Neural cell (in vitro differentiated cells): Measurements from ENCODE around the gene MAMSTR. TPM values are rescaled to one million over a fixed set of nuclear protein-coding genes. Genes with fewer than 3 reads are reported as not detected.

Experiments
- H2AFZ ChIP-seq: fragments of 200-600, 300-800 bp; sonication (generic), shearing (Covaris generic); 2 replicates; pipeline ENCODE4 v1.6.0; 2014; ENCODE audit warnings: low read depth, mild to moderate bottlenecking, antibody characterized with exemption, low read length, moderate library complexity
- H3F3A ChIP-seq: fragments of 200-600 bp; shearing (Covaris generic); 2 replicates; pipeline ENCODE4 v1.6.1; 2016; ENCODE audit warnings: mild to moderate bottlenecking, moderate library complexity, mixed read lengths, antibody characterized with exemption, low read length; ENCODE audit not compliant: insufficient read depth, poor library complexity, severe bottlenecking
- H3K27ac ChIP-seq: fragments of 200-600, 300-800 bp; sonication (generic), shearing (Covaris generic); 2 replicates; pipeline ENCODE4 v1.5.1; 2014; ENCODE audit warnings: mild to moderate bottlenecking, low read length, moderate library complexity
- H3K27me3 ChIP-seq: fragments of 300-800, 200-600 bp; sonication (generic), shearing (Covaris generic); 2 replicates; pipeline ENCODE4 v1.6.0; 2014; ENCODE audit warnings: mild to moderate bottlenecking, low read depth, low read length, moderate library complexity; ENCODE audit not compliant: insufficient read depth
- H3K36me3 ChIP-seq: fragments of 300-800, 200-600 bp; sonication (generic), shearing (Covaris generic); 2 replicates; pipeline ENCODE4 v1.5.1; 2014; ENCODE audit warnings: mild to moderate bottlenecking, antibody characterized with exemption, low read length, moderate library complexity; ENCODE audit not compliant: insufficient read depth
- H3K4me2 ChIP-seq: fragments of 300-800, 200-600 bp; sonication (generic), shearing (Covaris generic); 2 replicates; pipeline ENCODE4 v1.6.0; 2014; ENCODE audit warnings: mild to moderate bottlenecking, low read length
- H3K4me3 ChIP-seq: fragments of 300-800, 200-600 bp; sonication (generic), shearing (Covaris generic); 2 replicates; pipeline ENCODE4 v1.5.1; 2014; ENCODE audit warnings: mild to moderate bottlenecking, low read length, moderate library complexity
- H3K79me2 ChIP-seq: fragments of 200-600 bp; shearing (Covaris generic); replicated peaks from 2 replicates; pipeline ENCODE4 v1.6.0; 2014; ENCODE audit warnings: mild to moderate bottlenecking, low read length, moderate library complexity; ENCODE audit not compliant: insufficient read depth
- H3K9ac ChIP-seq: fragments of 300-800, 200-600 bp; sonication (generic), shearing (Covaris generic); 2 replicates; pipeline ENCODE4 v1.6.1; 2016; ENCODE audit warnings: mild to moderate bottlenecking, low read length, mixed read lengths
- H3K9me2 ChIP-seq: fragments of 200-600 bp; shearing (Covaris generic); 2 replicates; pipeline ENCODE4 v1.6.1; 2016; ENCODE audit warnings: mild to moderate bottlenecking, low read length, mixed read lengths; ENCODE audit not compliant: insufficient read depth
- H3K9me3 ChIP-seq: fragments of 200-600, 300-800 bp; sonication (generic), shearing (Covaris generic); 2 replicates; pipeline ENCODE4 v1.6.1; 2016; ENCODE audit warnings: mild to moderate bottlenecking, mixed run types, low read length, moderate library complexity, mixed read lengths
- H4K20me1 ChIP-seq: fragments of 200-600 bp; shearing (Covaris generic); 2 replicates; pipeline ENCODE4 v1.6.1; 2016; ENCODE audit warnings: mild to moderate bottlenecking, mixed run types; ENCODE audit not compliant: insufficient read depth
- EP300 ChIP-seq: fragments of 450-650 bp; conservative IDR thresholded peaks from 2 replicates; pipeline ENCODE4 v1.6.1; 2014; ENCODE audit warnings: antibody characterized with exemption, mild to moderate bottlenecking, moderate library complexity; ENCODE audit not compliant: poor library complexity, severe bottlenecking
- EZH2 ChIP-seq: fragments of 200-600, 300-800 bp; shearing (Covaris generic), sonication (generic); IDR thresholded peaks from 2 replicates; pipeline ENCODE4 v1.6.1; 2014; ENCODE audit warnings: antibody characterized with exemption, low read length, borderline replicate concordance, mild to moderate bottlenecking; ENCODE audit not compliant: insufficient read depth, poor library complexity, severe bottlenecking
- MXI1 ChIP-seq: fragments of 450-650 bp; conservative IDR thresholded peaks from 2 replicates; pipeline ENCODE4 v1.6.1; 2014; ENCODE audit warnings: antibody characterized with exemption, mild to moderate bottlenecking; ENCODE audit not compliant: poor library complexity, severe bottlenecking
- POLR2AphosphoS5 ChIP-seq: IDR thresholded peaks from 2 replicates; pipeline ENCODE4 v1.6.1; 2012
- RAD21 ChIP-seq: fragments of 450-650 bp; conservative IDR thresholded peaks from 2 replicates; pipeline ENCODE4 v1.6.1; 2014; ENCODE audit warnings: antibody characterized with exemption, mild to moderate bottlenecking, moderate library complexity
- REST ChIP-seq: IDR thresholded peaks from 2 replicates; pipeline ENCODE4 v1.6.1; 2012; ENCODE audit warnings: borderline replicate concordance
- SMC3 ChIP-seq: fragments of 450-650 bp; conservative IDR thresholded peaks from 2 replicates; pipeline ENCODE4 v1.6.1; 2014; ENCODE audit warnings: antibody characterized with exemption, mild to moderate bottlenecking, moderate library complexity; ENCODE audit not compliant: poor library complexity
- TAF1 ChIP-seq: IDR thresholded peaks from 2 replicates; pipeline ENCODE4 v1.6.1; 2012; ENCODE audit warnings: low read depth
- polyA plus RNA-seq: library from polyadenylated mRNA; depleted of rRNA; stranded (reverse); fragments of >200 nt; gene quantifications from 2 replicates; pipeline ENCODE4 v1.2.3, GENCODE V29; 2014
- TF ChIP-seq, protein P1 (sequence below): fragments of 450-650 bp; IDR thresholded peaks from 2 replicates; pipeline ENCODE4 v1.5.1; 2014; ENCODE audit warnings: antibody characterized with exemption, mild to moderate bottlenecking, moderate library complexity; ENCODE audit not compliant: poor library complexity, severe bottlenecking

Gene MAMSTR
- polyA plus RNA-seq, 1 donor from 2014 or later = 0.36 TPM

DNA sequence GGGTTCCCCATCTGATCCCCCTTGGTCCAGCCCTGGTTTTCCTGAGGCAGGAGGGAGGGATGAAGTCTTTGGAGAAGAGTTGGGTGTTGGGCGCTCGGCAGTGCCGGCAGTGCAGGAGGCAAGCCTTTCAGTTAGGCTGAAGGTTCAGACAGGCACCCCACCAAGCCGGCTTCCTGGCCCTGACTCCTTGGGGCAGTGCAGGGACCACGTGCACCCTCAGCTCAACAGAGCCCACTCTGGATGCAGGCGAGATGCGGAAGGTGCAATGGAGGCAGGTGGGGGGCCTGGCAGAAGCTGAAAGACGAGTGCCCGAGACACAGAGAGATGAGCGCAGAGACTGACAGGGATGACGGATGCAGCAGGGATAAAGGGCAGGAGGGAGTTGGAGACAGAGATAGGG, 11.1 kb downstream of the MAMSTR start:
- H3K27me3 ChIP-seq = no peaks in the 10 kb centered on the region
- no peaks in the 10 kb centered on the region for H4K20me1 ChIP-seq
- TF ChIP-seq, protein P1, sequence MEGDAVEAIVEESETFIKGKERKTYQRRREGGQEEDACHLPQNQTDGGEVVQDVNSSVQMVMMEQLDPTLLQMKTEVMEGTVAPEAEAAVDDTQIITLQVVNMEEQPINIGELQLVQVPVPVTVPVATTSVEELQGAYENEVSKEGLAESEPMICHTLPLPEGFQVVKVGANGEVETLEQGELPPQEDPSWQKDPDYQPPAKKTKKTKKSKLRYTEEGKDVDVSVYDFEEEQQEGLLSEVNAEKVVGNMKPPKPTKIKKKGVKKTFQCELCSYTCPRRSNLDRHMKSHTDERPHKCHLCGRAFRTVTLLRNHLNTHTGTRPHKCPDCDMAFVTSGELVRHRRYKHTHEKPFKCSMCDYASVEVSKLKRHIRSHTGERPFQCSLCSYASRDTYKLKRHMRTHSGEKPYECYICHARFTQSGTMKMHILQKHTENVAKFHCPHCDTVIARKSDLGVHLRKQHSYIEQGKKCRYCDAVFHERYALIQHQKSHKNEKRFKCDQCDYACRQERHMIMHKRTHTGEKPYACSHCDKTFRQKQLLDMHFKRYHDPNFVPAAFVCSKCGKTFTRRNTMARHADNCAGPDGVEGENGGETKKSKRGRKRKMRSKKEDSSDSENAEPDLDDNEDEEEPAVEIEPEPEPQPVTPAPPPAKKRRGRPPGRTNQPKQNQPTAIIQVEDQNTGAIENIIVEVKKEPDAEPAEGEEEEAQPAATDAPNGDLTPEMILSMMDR = no peak
- no peak for TF ChIP-seq POLR2AphosphoS5
- TF ChIP-seq EZH2 = no peak
- no peak for TF ChIP-seq RAD21
- TF ChIP-seq MXI1 = no peak
- H3F3A ChIP-seq = no peaks in the 10 kb centered on the region
- no peaks in the 10 kb centered on the region for H3K36me3 ChIP-seq
- H3K9me3 ChIP-seq = no peaks in the 10 kb centered on the region
- no peaks in the 10 kb centered on the region for H3K79me2 ChIP-seq
- H3K4me2 ChIP-seq = no peak overlapping the region
- no peak overlapping the region for H3K4me3 ChIP-seq
- no peak overlapping the region for H3K9ac ChIP-seq
- no peaks in the 10 kb centered on the region for H3K9me2 ChIP-seq
- no peak overlapping the region for H2AFZ ChIP-seq
- no peak overlapping the region for H3K27ac ChIP-seq

GRCh38 chr19:48705431-48705830, 14.1 kb downstream of the MAMSTR start:
- Histone ChIP-seq H3K27me3 (no peaks in the 10 kb centered on the region), H4K20me1 (no peaks in the 10 kb centered on the region)
- TF ChIP-seq, protein P1 = no peak
- no peak for TF ChIP-seq EP300
- no peak for TF ChIP-seq TAF1
- no peak for TF ChIP-seq SMC3
- no peak for TF ChIP-seq MXI1
- TF ChIP-seq EZH2 = no peak
- TF ChIP-seq POLR2AphosphoS5 = no peak
- TF ChIP-seq RAD21 = no peak
- no peak for TF ChIP-seq REST

More at GRCh38 chr19:48705431-48705830, 14.1 kb downstream of the MAMSTR start:
- Histone ChIP-seq H3F3A (no peaks in the 10 kb centered on the region), H3K79me2 (no peaks in the 10 kb centered on the region), H3K9me2 (no peaks in the 10 kb centered on the region), H3K4me3 (no peak overlapping the region), H3K9me3 (no peaks in the 10 kb centered on the region), H3K4me2 (no peak overlapping the region), H2AFZ (no peak overlapping the region), H3K36me3 (no peaks in the 10 kb centered on the region), H3K27ac (no peak overlapping the region), H3K9ac (no peak overlapping the region)
